Measurements from ENCODE around the gene MC3R.

MC3R gene

GRCh38 chr20:56273491-56273890 lies 25.0 kb downstream of the MC3R start:
- TF ChIP-seq, protein P1, sequence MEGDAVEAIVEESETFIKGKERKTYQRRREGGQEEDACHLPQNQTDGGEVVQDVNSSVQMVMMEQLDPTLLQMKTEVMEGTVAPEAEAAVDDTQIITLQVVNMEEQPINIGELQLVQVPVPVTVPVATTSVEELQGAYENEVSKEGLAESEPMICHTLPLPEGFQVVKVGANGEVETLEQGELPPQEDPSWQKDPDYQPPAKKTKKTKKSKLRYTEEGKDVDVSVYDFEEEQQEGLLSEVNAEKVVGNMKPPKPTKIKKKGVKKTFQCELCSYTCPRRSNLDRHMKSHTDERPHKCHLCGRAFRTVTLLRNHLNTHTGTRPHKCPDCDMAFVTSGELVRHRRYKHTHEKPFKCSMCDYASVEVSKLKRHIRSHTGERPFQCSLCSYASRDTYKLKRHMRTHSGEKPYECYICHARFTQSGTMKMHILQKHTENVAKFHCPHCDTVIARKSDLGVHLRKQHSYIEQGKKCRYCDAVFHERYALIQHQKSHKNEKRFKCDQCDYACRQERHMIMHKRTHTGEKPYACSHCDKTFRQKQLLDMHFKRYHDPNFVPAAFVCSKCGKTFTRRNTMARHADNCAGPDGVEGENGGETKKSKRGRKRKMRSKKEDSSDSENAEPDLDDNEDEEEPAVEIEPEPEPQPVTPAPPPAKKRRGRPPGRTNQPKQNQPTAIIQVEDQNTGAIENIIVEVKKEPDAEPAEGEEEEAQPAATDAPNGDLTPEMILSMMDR (conservative IDR thresholded peaks at IDR 0.05; ENCODE audit: low read depth, low read length) = no peak
- no peak for DNase-seq (ENCODE audit: low read depth)
- no peak overlapping the region for H3K4me3 ChIP-seq (ENCODE audit: low read depth, low read length)

DNA sequence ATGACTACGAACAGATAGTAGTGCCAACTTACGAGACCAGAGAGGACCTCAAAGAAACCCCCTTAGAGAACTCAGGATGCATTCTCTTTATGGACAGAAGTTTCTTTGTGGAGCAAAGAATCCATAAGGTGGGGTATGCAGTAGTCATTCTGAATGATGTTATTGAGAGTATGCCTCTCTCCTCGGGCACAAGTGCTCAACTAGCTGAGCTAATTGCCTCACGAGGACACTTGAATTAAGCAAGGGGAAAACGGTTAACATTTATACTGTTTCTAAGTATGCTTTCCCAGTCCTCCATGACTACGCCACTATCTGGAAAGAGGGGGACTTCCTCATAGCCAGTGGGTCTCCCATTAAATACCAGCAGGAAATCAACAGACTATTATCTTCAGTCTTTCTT lies 25.6 kb downstream of the MC3R start:
- no peak for DNase-seq (ENCODE audit: low read depth)
- H3K4me3 ChIP-seq (ENCODE audit: low read depth, low read length) = no peak overlapping the region
- TF ChIP-seq, protein P1 (conservative IDR thresholded peaks at IDR 0.05; ENCODE audit: low read depth, low read length) = no peak

DNA sequence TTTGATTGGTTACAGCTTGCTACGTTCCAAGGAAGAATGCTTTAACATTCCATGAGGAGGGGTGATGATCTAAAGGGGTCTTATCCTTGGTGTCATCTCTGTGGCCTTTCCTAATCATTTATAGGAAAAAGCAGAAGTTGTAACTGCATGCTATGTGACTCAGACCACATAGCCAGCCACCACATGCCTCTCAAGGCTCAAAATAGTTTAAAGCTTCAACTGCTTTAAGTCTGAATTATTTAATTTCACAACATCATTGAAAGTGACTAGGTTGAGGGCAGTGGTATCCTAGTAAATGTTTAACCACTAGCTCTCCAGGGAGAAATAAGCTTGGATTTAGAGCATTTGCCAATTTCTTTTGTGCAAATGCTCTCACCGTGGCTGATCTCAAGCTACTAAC lies 29.7 kb downstream of the MC3R start:
- H3K4me3 ChIP-seq (ENCODE audit: low read depth, low read length) = no peak overlapping the region
- TF ChIP-seq, protein P1 (conservative IDR thresholded peaks at IDR 0.05; ENCODE audit: low read depth, low read length) = no peak
- DNase-seq (ENCODE audit: low read depth) = no peak

DNA sequence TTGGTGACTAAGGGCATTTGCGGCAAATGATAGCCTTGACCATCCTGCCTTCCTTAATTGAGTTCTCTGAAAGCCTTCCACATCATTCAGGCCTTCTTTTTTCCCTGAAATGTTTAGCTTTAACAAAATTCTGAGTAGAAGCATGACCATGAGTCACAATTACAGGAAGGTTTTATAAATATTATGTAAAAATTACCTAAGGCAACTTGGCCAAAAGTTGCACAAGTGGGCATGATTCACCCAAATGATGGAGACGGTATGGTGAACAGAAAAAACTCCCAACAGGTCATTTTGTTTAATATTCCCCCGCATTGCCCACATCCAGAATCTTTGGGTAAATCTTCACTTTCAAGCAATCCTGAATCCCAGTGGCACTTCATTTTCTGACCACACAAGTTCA lies 37.0 kb downstream of the MC3R start:
- DNase-seq (ENCODE audit: low read depth) = no peak

GRCh38 chr20:56289652-56290051 lies 41.1 kb downstream of the MC3R start:
- TF ChIP-seq, protein P1 (conservative IDR thresholded peaks at IDR 0.05; ENCODE audit: low read depth, low read length) = no peak
- no peak overlapping the region for H3K4me3 ChIP-seq (ENCODE audit: low read depth, low read length)
- no peak for DNase-seq (ENCODE audit: low read depth)

More for the DNA sequence above, 37.0 kb downstream of the MC3R start:
- TF ChIP-seq, protein P1 (conservative IDR thresholded peaks at IDR 0.05; ENCODE audit: low read depth, low read length) = no peak
- no peak overlapping the region for H3K4me3 ChIP-seq (ENCODE audit: low read depth, low read length)

DNA sequence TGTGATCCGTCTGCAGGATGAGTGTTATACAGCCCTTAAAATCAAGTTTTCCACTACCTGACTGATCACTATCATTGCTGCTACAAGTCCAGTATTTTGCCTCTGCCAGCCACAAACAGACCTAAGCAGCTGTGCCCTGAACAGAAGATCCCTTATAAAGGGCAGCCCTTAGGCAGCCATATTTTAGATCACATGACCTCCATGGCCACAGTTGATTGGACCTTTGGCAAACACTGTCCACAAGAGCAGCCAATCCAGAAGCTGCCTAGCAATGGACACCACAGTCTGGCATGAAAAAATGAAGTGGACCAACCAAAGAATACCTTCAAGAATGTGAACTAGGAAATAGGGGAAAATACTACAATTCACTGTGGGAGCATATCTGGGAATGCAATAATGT lies 50.8 kb downstream of the MC3R start:
- H3K4me3 ChIP-seq (ENCODE audit: low read depth, low read length) = no peak overlapping the region
- TF ChIP-seq, protein P1 (conservative IDR thresholded peaks at IDR 0.05; ENCODE audit: low read depth, low read length) = no peak
- DNase-seq (ENCODE audit: low read depth) = no peak
